Naive thymus-derived CD4-positive, alpha-beta T cell (primary cell): Measurements from ENCODE around the gene TBC1D1. TPM values are rescaled to one million over a fixed set of nuclear protein-coding genes. Genes with fewer than 3 reads are reported as not detected.
A peak's percentile ranks its signal among the peaks of the same experiment; 100 is the strongest.

ENCODE experiments used
- ATAC-seq: fragments of 150-1000 bp; cut with Tn5 transposase; 2 replicates; pipeline ENCODE4 v1.10.0; 2021; ENCODE audit warnings: mild to moderate bottlenecking, moderate library complexity
- CTCF ChIA-PET: fragments of 350-600 bp; sonication (Branson Sonifier 250); formaldehyde crosslinking; loops from one replicate; lab custom pipeline; 2021; ENCODE audit warnings: antibody characterized with exemption; lab: Charles Lee
- POLR2A ChIA-PET: fragments of 350-600 bp; sonication (Branson Sonifier 250); formaldehyde crosslinking; loops from one replicate; lab custom pipeline; 2021; ENCODE audit warnings: antibody characterized with exemption, inconsistent platforms; lab: Charles Lee
- DNase-seq, 9 donors: peaks; one replicate each; pipeline versions ENCODE4 v3.0.0 to v3.0.0-alpha.2; 2020 to 2022; ENCODE audit warnings: mixed read lengths in 1 of 9
- H3K27ac ChIP-seq: one replicate; pipeline ENCODE4 v1.7.0; 2013; ENCODE audit warnings: mild to moderate bottlenecking, low read depth, low read length, moderate library complexity
- H3K27me3 ChIP-seq, 2 donors: one replicate each; pipeline ENCODE4 v1.7.0; 2013; ENCODE audit warnings: low read length in 2 of 2, mild to moderate bottlenecking in 2 of 2, moderate library complexity in 2 of 2; ENCODE audit not compliant: control insufficient read depth in 2 of 2, insufficient read depth in 2 of 2
- H3K36me3 ChIP-seq, 3 experiments: 1 replicate in 2 of 3; 2 replicates in 1 of 3; pipeline ENCODE4 v1.7.0; 2013; ENCODE audit warnings: low read length in 3 of 3, mild to moderate bottlenecking in 3 of 3, moderate library complexity in 1 of 3; ENCODE audit not compliant: insufficient read depth in 3 of 3, control insufficient read depth in 2 of 3
- H3K4me1 ChIP-seq, 2 donors: one replicate each; pipeline ENCODE4 v1.7.0; 2013; ENCODE audit warnings: low read length in 2 of 2, mild to moderate bottlenecking in 2 of 2, moderate library complexity in 1 of 2; ENCODE audit not compliant: control insufficient read depth in 2 of 2, insufficient read depth in 2 of 2
- H3K4me3 ChIP-seq: 2 replicates; pipeline ENCODE4 v1.7.0; 2013; ENCODE audit warnings: mild to moderate bottlenecking, low read length
- H3K9me3 ChIP-seq, 3 experiments: 1 replicate in 2 of 3; 2 replicates in 1 of 3; pipeline ENCODE4 v1.7.0; 2013; ENCODE audit warnings: low read length in 3 of 3; ENCODE audit not compliant: control insufficient read depth in 2 of 3
- H3K27ac Mint-ChIP-seq, 9 donors: one replicate each; pipeline ENCODE4 v1.8.0; 2020 to 2022; ENCODE audit warnings: mixed read lengths in 9 of 9, mild to moderate bottlenecking in 8 of 9, moderate library complexity in 5 of 9, inconsistent platforms in 2 of 9
- H3K27me3 Mint-ChIP-seq, 5 donors: one replicate each; pipeline ENCODE4 v1.8.0; 2021 to 2022; ENCODE audit warnings: mixed read lengths in 5 of 5, mild to moderate bottlenecking in 1 of 5
- H3K36me3 Mint-ChIP-seq, 5 donors: one replicate each; pipeline ENCODE4 v1.8.0; 2020 to 2022; ENCODE audit warnings: mixed read lengths in 5 of 5, mild to moderate bottlenecking in 3 of 5, inconsistent platforms in 1 of 5
- H3K4me1 Mint-ChIP-seq, 7 donors: one replicate each; pipeline ENCODE4 v1.8.0; 2020 to 2022; ENCODE audit warnings: mixed read lengths in 7 of 7, mild to moderate bottlenecking in 3 of 7, inconsistent platforms in 1 of 7
- H3K4me3 Mint-ChIP-seq, 10 donors: one replicate each; pipeline ENCODE4 v1.8.0; 2020 to 2022; ENCODE audit warnings: mild to moderate bottlenecking in 10 of 10, mixed read lengths in 10 of 10, moderate library complexity in 6 of 10, inconsistent platforms in 2 of 10
- H3K9me3 Mint-ChIP-seq, 11 donors: one replicate each; pipeline ENCODE4 v1.8.0; 2020 to 2022; ENCODE audit warnings: mixed read lengths in 11 of 11, mild to moderate bottlenecking in 4 of 11, inconsistent platforms in 1 of 11, moderate library complexity in 1 of 11
- intact Hi-C, 2 donors: fragments of 100-400 bp; cut with micrococcal nuclease; formaldehyde crosslinking; loops; one replicate each; pipeline ENCODE4 v1.15.1; 2023
- polyA plus RNA-seq, 2 donors: library from polyadenylated mRNA; unstranded; fragments of 300-500 nt; fragmentation: Illumina TruSeq; gene quantifications; one replicate each; pipeline ENCODE4 v1.2.3, GENCODE V29; 2021
- total RNA-seq, 6 experiments: library from RNA in 5 of 6; stranded (reverse) in 5 of 6; gene quantifications; 1 replicate in 5 of 6; 2 replicates in 1 of 6; pipeline ENCODE4 v1.2.3 and lab custom pipeline; 2021 to 2026

Gene TBC1D1
- total and polyA plus RNA-seq, 7 experiments from 2014 or later, result 19.4 to 66.8 (median 46.9) TPM

GRCh38 chr4:38185406-38186144, 294.7 kb downstream of the TBC1D1 start:
- no peak for ATAC-seq
- peaks cover 0 to 7% (median 5%) of the 10 kb centered on the region in 7 donors for H3K4me1 Mint-ChIP-seq

GRCh38 chr4:38188136-38188535, 297.3 kb downstream of the TBC1D1 start:
- Histone ChIP-seq H3K36me3 (no peaks in the 10 kb centered on the region), H3K27me3 (no peaks in the 10 kb centered on the region), H3K9me3 (no peaks in the 10 kb centered on the region), H3K4me1 (no peaks in the 10 kb centered on the region), H3K4me3 (no peak overlapping the region), H3K27ac (no peak overlapping the region)
- intact Hi-C loops, result no loop called here
- Mint-ChIP-seq H3K4me1 (peaks cover 0 to 2% (median 0%) of the 10 kb centered on the region in 7 donors), H3K27me3 (peaks cover 0 to 31% (median 0%) of the 10 kb centered on the region in 5 donors), H3K4me3 (no peak overlapping the region), H3K9me3 (no peaks in the 10 kb centered on the region), H3K27ac (no peak overlapping the region), H3K36me3 (no peaks in the 10 kb centered on the region)
- no peak for DNase-seq
- ChIA-PET POLR2A (no interaction called here), CTCF (no interaction called here)
- no peak for ATAC-seq

More at GRCh38 chr4:38185406-38186144, 294.7 kb downstream of the TBC1D1 start:
- no peak overlapping the region for H3K4me3 ChIP-seq
- Mint-ChIP-seq H3K9me3 (no peaks in the 10 kb centered on the region), H3K4me3 (no peak overlapping the region), H3K27me3 (peaks cover 0 to 24% (median 0%) of the 10 kb centered on the region in 5 donors), H3K27ac (peak overlapping the region in 1 of 9 donors; percentile 2), H3K36me3 (no peaks in the 10 kb centered on the region)
- no peaks in the 10 kb centered on the region for H3K4me1 ChIP-seq
- intact Hi-C loops, result no loop called here
- CTCF ChIA-PET, result interaction anchor here (0.6 kb wide), 1 partner anchor 491 kb away, joined by 6 read pairs; no protein-coding TSS in a partner anchor
- POLR2A ChIA-PET, result interaction anchor here (0.6 kb wide), 1 partner anchor 511 kb away, joined by 3 read pairs; no protein-coding TSS in a partner anchor
- no peaks in the 10 kb centered on the region for H3K27me3 ChIP-seq
- H3K27ac ChIP-seq, result no peak overlapping the region
- H3K36me3 ChIP-seq, result no peaks in the 10 kb centered on the region
- no peak for DNase-seq
- H3K9me3 ChIP-seq, result no peaks in the 10 kb centered on the region

GRCh38 chr4:38188631-38189101, 297.8 kb downstream of the TBC1D1 start:
- no peaks in the 10 kb centered on the region for H3K36me3 Mint-ChIP-seq

More at GRCh38 chr4:38188631-38189101, 297.8 kb downstream of the TBC1D1 start:
- Mint-ChIP-seq H3K4me3 (no peak overlapping the region), H3K9me3 (no peaks in the 10 kb centered on the region), H3K27ac (no peak overlapping the region), H3K4me1 (peaks cover 0 to 2% (median 0%) of the 10 kb centered on the region in 7 donors), H3K27me3 (peaks cover 0 to 31% (median 0%) of the 10 kb centered on the region in 5 donors)
- no peaks in the 10 kb centered on the region for H3K36me3 ChIP-seq
- POLR2A ChIA-PET, result no interaction called here
- H3K27ac ChIP-seq, result no peak overlapping the region
- ATAC-seq (no peak), DNase-seq (no peak)
- CTCF ChIA-PET, result no interaction called here
- H3K4me3 ChIP-seq, result no peak overlapping the region
- no peaks in the 10 kb centered on the region for H3K9me3 ChIP-seq
- no peaks in the 10 kb centered on the region for H3K4me1 ChIP-seq
- intact Hi-C loops, result no loop called here
- no peaks in the 10 kb centered on the region for H3K27me3 ChIP-seq

Other genes starting within 250 kb of the TBC1D1 start
- 10 to 100 TPM; 25.5 to 35.2 (median 28.2) TPM for gene RELL1, start 204.7 kb upstream of the TBC1D1 start, total RNA-seq
- 1 to 10 TPM; 4.8 to 7.6 TPM for gene RELL1, start 204.7 kb upstream of the TBC1D1 start, polyA plus RNA-seq
- 10 to 100 TPM; 14.4 to 35.2 (median 18.7) TPM for gene PGM2, start 64.4 kb upstream of the TBC1D1 start, total RNA-seq
- 10 to 100 TPM; 15.9 to 20.7 TPM for gene PGM2, start 64.4 kb upstream of the TBC1D1 start, polyA plus RNA-seq
- 1 to 10 TPM; 1.1 to 2.5 (median 1.8) TPM for gene PTTG2, start 69.3 kb downstream of the TBC1D1 start, total RNA-seq
- 1 to 10 TPM in 1 of 2 donors, under 1 TPM in 1; 0.56 to 1.5 TPM for gene PTTG2, start 69.3 kb downstream of the TBC1D1 start, polyA plus RNA-seq